Measurements from ENCODE around the gene FAM222B. TPM values are rescaled to one million over a fixed set of nuclear protein-coding genes. Genes with fewer than 3 reads are reported as not detected.
"Not testable (repeated sequence)": the region's sequence is repeated elsewhere in the genome, so short reads cannot be mapped to it uniquely, and the experiment has no call there.

Gene FAM222B
- total and polyA plus RNA-seq, 2 donors: 2.5 to 9.5 TPM

DNA sequence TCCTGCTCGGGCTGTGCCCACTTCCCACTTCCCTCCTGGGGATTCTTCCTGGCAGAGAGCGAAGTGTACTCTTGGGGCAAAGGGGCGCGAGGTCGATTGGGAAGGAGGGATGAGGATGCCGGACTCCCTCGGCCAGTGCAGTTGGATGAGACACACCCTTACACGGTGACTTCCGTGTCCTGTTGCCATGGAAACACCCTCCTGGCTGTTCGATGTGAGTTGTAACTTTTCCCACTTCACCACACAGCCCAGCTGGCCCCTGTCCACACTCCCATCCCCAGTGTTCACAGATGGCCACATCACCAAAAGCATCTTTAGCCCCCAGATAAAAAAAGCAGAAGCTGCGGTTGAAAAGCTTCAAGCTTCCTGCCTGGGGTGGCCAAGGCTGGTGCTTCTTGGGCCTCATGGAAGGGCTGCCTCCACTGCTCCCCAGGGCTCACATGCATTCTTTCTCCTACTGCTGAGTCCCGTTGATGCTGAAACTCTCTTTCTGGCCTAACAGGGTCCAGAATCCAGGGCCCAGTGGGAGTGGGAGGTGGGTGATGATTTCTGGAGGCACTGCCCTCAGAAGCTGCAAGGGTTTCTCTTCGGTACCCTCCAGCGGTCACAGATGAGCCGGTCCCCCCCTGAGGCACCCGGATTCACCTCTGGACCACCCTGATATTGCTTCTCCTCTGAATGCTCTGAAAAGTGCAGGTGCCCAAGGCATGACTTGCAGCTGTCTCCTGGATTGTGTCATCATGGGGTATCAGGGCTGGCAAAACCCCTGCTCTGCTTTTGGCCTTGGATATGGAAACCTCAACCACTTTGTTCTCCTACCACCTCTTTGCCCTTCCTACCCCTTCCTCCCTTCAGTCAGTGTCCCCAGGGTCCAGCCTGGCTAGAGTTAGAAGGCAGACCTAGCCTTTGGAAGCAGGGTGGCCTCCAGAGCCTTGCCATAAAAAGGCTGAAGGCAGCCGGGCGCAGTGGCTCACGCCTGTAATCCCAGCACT, 100.9 kb downstream of the FAM222B start:
- 49% methylated on average over 19 of the region's 19 CpGs for WGBS
- Histone ChIP-seq H3K4me1 (ENCODE audit: control insufficient read depth in 2 of 2, insufficient read depth in 2 of 2, low read length in 2 of 2) (peaks cover 61 to 89% of the 10 kb centered on the region in 2 donors), H3K27me3 (ENCODE audit: control insufficient read depth in 2 of 2, insufficient read depth in 1 of 2, low read length in 1 of 2) (peaks cover 0 to 10% of the 10 kb centered on the region in 2 donors), H3K4me3 (ENCODE audit: low read length in 2 of 2) (no peak overlapping the region), H3K27ac (ENCODE audit: low read depth in 1 of 2, low read length in 1 of 2) (peak overlapping the region in 1 of 2 donors; percentile 21), H3K36me3 (ENCODE audit: control insufficient read depth in 2 of 2, insufficient read depth in 2 of 2, low read length in 1 of 2) (peaks cover 0 to 3% of the 10 kb centered on the region in 2 donors), H3K9me3 (ENCODE audit: control insufficient read depth in 2 of 2, insufficient read depth in 1 of 2, low read length in 1 of 2) (peaks cover 0 to 6% of the 10 kb centered on the region in 2 donors)
- peak in 1 of 9 donors; percentile 42 for DNase-seq (ENCODE audit: low read depth in 6 of 9, low spot score in 9 of 9)

DNA sequence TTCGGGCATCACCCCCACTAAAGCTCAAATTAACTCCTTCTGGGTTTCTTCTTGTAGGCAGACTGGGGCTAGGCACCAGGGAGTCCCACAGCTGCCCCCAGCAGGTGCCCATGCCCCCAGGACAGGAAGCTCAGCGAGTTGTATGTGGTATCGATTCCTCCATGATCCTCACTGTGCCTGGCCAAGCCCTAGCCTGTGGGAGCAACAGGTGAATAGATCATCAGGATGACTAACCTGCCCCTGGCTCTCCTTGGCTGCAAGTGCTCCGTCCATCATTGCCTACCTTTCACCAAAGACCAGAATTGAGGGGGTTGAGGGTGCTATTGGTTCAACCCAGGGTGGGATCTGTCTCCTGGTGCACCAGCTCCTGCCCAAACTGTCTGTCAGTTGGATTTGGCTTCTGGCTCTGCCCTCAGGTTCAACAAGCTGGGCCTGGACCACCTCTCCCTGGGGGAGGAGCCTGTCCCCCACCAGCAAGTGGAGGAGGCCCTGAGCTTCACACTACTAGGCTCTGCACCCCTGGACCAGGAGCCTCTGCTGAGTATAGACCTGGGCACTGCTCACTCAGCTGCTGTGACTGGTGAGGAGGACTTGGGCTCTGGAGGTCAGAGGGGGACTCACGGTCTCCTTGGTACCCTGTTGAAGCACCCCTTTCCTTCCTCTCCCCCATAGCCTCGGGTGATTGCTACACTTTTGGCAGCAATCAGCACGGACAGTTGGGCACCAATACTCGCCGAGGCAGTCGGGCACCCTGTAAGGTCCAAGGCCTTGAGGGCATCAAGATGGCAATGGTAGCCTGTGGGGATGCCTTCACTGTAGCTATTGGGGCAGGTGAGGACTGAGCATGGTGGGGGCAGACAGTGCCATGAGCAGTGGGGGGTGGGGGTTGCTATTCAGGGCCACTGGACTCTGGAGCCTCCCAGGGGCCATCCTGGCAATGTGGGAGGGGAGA, 101.9 kb downstream of the FAM222B start:
- Histone ChIP-seq H3K36me3 (ENCODE audit: control insufficient read depth in 2 of 2, insufficient read depth in 2 of 2, low read length in 1 of 2) (no peaks in the 10 kb centered on the region), H3K9me3 (ENCODE audit: control insufficient read depth in 2 of 2, insufficient read depth in 1 of 2, low read length in 1 of 2) (peaks cover 0 to 6% of the 10 kb centered on the region in 2 donors), H3K27me3 (ENCODE audit: control insufficient read depth in 2 of 2, insufficient read depth in 1 of 2, low read length in 1 of 2) (peaks cover 0 to 10% of the 10 kb centered on the region in 2 donors), H3K27ac (ENCODE audit: low read depth in 1 of 2, low read length in 1 of 2) (no peak overlapping the region), H3K4me1 (ENCODE audit: control insufficient read depth in 2 of 2, insufficient read depth in 2 of 2, low read length in 2 of 2) (peaks cover 51 to 80% of the 10 kb centered on the region in 2 donors), H3K4me3 (ENCODE audit: low read length in 2 of 2) (no peak overlapping the region)
- no peak for DNase-seq (ENCODE audit: low read depth in 6 of 9, low spot score in 9 of 9)
- 87% methylated on average over 10 of the region's 10 CpGs for WGBS

- Histone ChIP-seq H3K4me3 (ENCODE audit: low read length in 2 of 2) (no peak overlapping the region), H3K9me3 (ENCODE audit: control insufficient read depth in 2 of 2, insufficient read depth in 1 of 2, low read length in 1 of 2) (peaks cover 0 to 10% of the 10 kb centered on the region in 2 donors), H3K27ac (ENCODE audit: low read depth in 1 of 2, low read length in 1 of 2) (peak overlapping the region; percentile 61 to 79), H3K27me3 (ENCODE audit: control insufficient read depth in 2 of 2, insufficient read depth in 1 of 2, low read length in 1 of 2) (peaks cover 0 to 4% of the 10 kb centered on the region in 2 donors), H3K4me1 (ENCODE audit: control insufficient read depth in 2 of 2, insufficient read depth in 2 of 2, low read length in 2 of 2) (peaks cover 46 to 71% of the 10 kb centered on the region in 2 donors), H3K36me3 (ENCODE audit: control insufficient read depth in 2 of 2, insufficient read depth in 2 of 2, low read length in 1 of 2) (no peaks in the 10 kb centered on the region)
- DNase-seq (ENCODE audit: low read depth in 6 of 9, low spot score in 9 of 9): peak in 8 of 9 donors; percentile 61 to 93 (median 84)
- WGBS: 47% methylated on average over 10 of the region's 10 CpGs
Measured at GRCh38 chr17:28738680-28739384, 103.8 kb downstream of the FAM222B start.

GRCh38 chr17:28737770-28738679, 104.6 kb downstream of the FAM222B start:
- no peak overlapping the region for H3K4me3 ChIP-seq (ENCODE audit: low read length in 2 of 2)
- peaks cover 0 to 10% of the 10 kb centered on the region in 2 donors for H3K9me3 ChIP-seq (ENCODE audit: control insufficient read depth in 2 of 2, insufficient read depth in 1 of 2, low read length in 1 of 2)
- no peaks in the 10 kb centered on the region for H3K36me3 ChIP-seq (ENCODE audit: control insufficient read depth in 2 of 2, insufficient read depth in 2 of 2, low read length in 1 of 2)
- H3K27ac ChIP-seq (ENCODE audit: low read depth in 1 of 2, low read length in 1 of 2): peak overlapping the region; percentile 25 to 79
- 89% methylated on average over 22 of the region's 22 CpGs for WGBS
- H3K4me1 ChIP-seq (ENCODE audit: control insufficient read depth in 2 of 2, insufficient read depth in 2 of 2, low read length in 2 of 2): peaks cover 41 to 64% of the 10 kb centered on the region in 2 donors
- H3K27me3 ChIP-seq (ENCODE audit: control insufficient read depth in 2 of 2, insufficient read depth in 1 of 2, low read length in 1 of 2): peaks cover 0 to under 1% of the 10 kb centered on the region in 2 donors
- no peak for DNase-seq (ENCODE audit: low read depth in 6 of 9, low spot score in 9 of 9)

DNA sequence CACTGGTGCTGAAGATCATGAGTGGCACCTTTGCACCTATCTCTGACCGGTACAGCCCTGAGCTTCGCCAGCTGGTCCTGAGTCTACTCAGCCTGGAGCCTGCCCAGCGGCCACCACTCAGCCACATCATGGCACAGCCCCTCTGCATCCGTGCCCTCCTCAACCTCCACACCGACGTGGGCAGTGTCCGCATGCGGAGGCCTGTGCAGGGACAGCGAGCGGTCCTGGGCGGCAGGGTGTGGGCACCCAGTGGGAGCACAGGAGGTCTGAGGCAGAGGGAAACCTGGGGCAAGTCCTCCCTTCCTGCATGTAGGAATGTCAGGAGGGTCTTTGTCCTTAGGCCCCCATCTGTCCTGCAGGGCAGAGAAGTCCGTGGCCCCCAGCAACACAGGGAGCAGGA, 105.3 kb downstream of the FAM222B start:
- 98% methylated on average over 12 of the region's 12 CpGs for WGBS
- peaks cover 0 to 10% of the 10 kb centered on the region in 2 donors for H3K9me3 ChIP-seq (ENCODE audit: control insufficient read depth in 2 of 2, insufficient read depth in 1 of 2, low read length in 1 of 2)
- no peak overlapping the region for H3K4me3 ChIP-seq (ENCODE audit: low read length in 2 of 2)
- H3K4me1 ChIP-seq (ENCODE audit: control insufficient read depth in 2 of 2, insufficient read depth in 2 of 2, low read length in 2 of 2): peaks cover 40 to 57% of the 10 kb centered on the region in 2 donors
- no peaks in the 10 kb centered on the region for H3K27me3 ChIP-seq (ENCODE audit: control insufficient read depth in 2 of 2, insufficient read depth in 1 of 2, low read length in 1 of 2)
- no peak overlapping the region for H3K27ac ChIP-seq (ENCODE audit: low read depth in 1 of 2, low read length in 1 of 2)
- no peak for DNase-seq (ENCODE audit: low read depth in 6 of 9, low spot score in 9 of 9)
- no peaks in the 10 kb centered on the region for H3K36me3 ChIP-seq (ENCODE audit: control insufficient read depth in 2 of 2, insufficient read depth in 2 of 2, low read length in 1 of 2)

GRCh38 chr17:28735913-28736769, 106.4 kb downstream of the FAM222B start:
- Histone ChIP-seq H3K9me3 (ENCODE audit: control insufficient read depth in 2 of 2, insufficient read depth in 1 of 2, low read length in 1 of 2) (peaks cover 0 to 10% of the 10 kb centered on the region in 2 donors), H3K4me1 (ENCODE audit: control insufficient read depth in 2 of 2, insufficient read depth in 2 of 2, low read length in 2 of 2) (peaks cover 31 to 46% of the 10 kb centered on the region in 2 donors)
- not testable (repeated sequence) for H3K27me3 ChIP-seq (ENCODE audit: control insufficient read depth in 2 of 2, insufficient read depth in 1 of 2, low read length in 1 of 2); H3K27ac ChIP-seq (ENCODE audit: low read depth in 1 of 2, low read length in 1 of 2); DNase-seq (ENCODE audit: low read depth in 6 of 9, low spot score in 9 of 9); H3K4me3 ChIP-seq (ENCODE audit: low read length in 2 of 2); H3K36me3 ChIP-seq (ENCODE audit: control insufficient read depth in 2 of 2, insufficient read depth in 2 of 2, low read length in 1 of 2)
- 99% methylated on average over 5 of the region's 8 CpGs for WGBS

DNA sequence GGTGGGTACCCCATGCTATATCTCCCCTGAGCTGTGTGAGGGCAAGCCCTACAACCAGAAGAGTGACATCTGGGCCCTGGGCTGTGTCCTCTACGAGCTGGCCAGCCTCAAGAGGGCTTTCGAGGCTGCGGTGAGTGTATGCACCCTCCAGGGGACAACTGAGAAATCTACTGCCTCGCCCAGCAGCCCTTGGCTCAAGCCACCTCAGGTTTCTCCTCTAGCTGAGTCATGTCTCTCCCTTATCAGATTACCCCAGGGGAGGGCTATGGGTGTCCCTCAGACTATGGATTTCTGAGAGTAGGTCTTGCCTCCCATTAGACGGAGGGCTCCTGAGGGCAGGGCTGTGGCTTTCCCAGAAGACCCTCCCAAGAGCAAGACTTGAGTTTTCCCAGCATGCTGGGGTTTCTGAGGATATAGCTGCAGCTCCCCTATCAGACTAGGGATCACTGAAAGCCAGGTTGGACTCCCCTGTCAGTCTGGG, 107.3 kb downstream of the FAM222B start:
- Histone ChIP-seq H3K4me3 (ENCODE audit: low read length in 2 of 2) (no peak overlapping the region), H3K4me1 (ENCODE audit: control insufficient read depth in 2 of 2, insufficient read depth in 2 of 2, low read length in 2 of 2) (peaks cover 28 to 37% of the 10 kb centered on the region in 2 donors), H3K27ac (ENCODE audit: low read depth in 1 of 2, low read length in 1 of 2) (no peak overlapping the region), H3K9me3 (ENCODE audit: control insufficient read depth in 2 of 2, insufficient read depth in 1 of 2, low read length in 1 of 2) (peaks cover 0 to 10% of the 10 kb centered on the region in 2 donors), H3K36me3 (ENCODE audit: control insufficient read depth in 2 of 2, insufficient read depth in 2 of 2, low read length in 1 of 2) (no peaks in the 10 kb centered on the region), H3K27me3 (ENCODE audit: control insufficient read depth in 2 of 2, insufficient read depth in 1 of 2, low read length in 1 of 2) (no peaks in the 10 kb centered on the region)
- WGBS: 96% methylated on average over 5 of the region's 5 CpGs
- DNase-seq (ENCODE audit: low read depth in 6 of 9, low spot score in 9 of 9): no peak
